ENCODE results near the gene BST2.

BST2 gene

DNA sequence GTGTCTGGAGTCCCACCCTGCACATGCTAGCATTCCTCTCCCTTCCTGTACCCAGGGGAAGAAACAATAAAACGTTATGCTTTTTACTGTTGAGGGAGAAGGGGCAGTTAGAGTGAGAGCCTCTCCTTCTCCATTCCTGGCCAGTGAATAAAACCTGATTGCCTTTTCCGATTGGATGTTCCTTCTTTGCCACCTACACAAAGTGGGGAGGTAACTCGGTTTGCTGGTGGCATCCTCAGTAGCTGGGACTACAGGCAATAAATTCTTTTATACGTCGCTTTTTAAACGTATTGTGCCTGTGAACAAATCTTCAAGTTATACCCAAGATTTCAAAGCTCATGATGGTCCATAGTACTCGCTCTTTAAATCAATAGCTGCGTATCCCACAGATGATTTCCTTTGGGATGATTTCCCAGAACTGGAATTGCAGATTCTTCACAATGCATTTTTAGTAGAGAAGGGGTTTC, 13.8 kb upstream of the BST2 start:
- DNase-seq = no peak

- DNase-seq = no peak
Observed at GRCh38 chr19:17418710-17419109, 13.3 kb upstream of the BST2 start.

DNA sequence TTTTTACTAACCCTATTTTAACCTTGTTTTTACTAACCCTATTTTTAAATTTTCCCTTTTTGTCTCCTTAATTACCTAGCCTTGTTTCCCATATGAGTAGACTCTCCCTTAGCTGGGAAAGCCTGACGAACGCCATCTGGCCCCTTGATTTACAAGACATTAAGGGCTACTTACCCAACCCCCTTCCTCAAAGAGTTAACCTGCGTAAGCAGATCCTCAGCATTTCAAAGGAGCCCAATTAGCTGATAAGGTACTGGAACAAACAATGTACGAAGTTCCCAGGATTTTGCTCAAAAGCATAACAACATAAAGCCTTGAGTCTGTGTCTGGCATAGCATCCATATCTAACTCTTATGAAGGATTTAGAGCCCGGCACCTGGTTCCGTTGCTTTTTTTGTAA, 9.7 kb upstream of the BST2 start:
- DNase-seq = no peak

DNA sequence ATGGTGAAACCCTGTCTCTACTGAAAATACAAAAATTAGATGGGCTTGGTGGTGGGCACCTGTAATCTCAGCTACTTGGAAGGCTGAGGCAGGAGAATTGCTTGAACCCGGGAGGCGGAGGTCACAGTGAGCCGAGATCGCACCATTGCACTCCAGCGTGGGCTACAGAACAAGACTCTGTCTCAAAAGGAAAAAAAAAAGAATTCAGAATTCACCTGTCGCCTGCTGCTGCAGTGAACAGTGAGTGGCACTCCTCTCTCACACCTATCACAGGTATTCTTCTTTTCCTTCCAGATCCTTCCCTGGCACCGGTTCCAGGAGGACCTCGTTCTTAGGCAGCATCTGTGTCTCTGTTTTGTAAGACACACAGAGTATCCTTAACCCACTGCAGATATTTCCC, 8.7 kb upstream of the BST2 start:
- no peak for DNase-seq

- no peak for DNase-seq
Observed at GRCh38 chr19:17411801-17412200, 6.4 kb upstream of the BST2 start.

GRCh38 chr19:17409990-17410389, 4.6 kb upstream of the BST2 start:
- DNase-seq = no peak

DNA sequence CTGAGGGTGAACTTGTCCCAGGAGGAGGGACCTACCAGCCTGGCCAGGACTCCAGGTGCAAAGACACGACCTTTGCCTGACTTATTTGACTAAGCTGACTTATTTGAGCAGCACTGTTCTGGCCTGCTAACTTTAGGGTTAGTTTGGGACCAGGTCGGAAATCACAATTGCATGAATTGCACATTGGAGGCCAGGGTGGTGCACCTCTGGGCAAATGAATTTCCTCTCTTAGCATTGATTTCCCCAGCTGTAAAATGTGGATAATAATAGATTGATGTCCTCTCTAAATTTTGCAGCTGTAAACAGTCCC, 1.4 kb upstream of the BST2 start:
- no peak for DNase-seq

DNA sequence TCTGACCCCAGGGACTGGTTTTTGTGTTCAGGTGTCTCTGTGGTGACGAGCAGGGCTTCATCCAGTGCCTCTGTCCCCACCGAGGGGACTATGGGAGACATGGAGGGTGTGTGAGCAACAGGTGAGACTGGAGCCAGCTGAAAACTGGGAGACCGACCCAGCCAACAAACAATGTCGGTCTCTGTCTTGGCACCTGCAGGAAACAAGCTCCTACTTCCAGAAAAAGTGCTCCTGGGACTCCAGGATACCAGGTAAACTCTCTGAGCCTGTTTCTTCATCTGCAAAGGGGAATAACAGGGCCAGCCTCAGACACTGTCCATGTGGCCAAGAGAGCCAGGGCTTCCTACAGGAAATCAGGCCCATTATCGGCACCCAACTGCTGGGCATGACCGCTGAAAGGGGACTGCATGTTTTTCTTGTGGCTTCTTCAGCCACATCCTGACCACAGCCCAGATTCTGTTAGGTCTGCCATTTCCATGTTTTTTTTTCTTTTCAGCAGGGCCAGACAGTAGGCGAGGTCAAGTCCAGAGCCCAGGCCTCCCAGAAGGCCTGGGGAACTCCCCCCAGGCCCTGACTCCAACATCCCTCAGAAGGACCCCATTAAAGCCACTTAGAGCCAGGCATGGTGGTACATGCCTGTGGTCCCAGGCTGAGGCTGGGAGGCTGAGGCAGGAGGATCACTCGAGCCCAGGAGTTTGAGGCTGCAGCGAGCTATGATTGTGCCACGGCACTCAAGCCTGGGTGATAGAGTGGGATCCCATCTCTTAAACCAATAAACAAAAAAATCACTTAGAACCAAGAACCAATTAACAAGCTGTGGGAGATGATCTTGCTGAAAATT, 836 bp upstream of the BST2 start:
- no peak for DNase-seq

GRCh38 chr19:17404621-17405249, 695 bp downstream of the BST2 start:
- no peak for DNase-seq

GRCh38 chr19:17404015-17404414, 1.4 kb downstream of the BST2 start:
- DNase-seq = no peak

DNA sequence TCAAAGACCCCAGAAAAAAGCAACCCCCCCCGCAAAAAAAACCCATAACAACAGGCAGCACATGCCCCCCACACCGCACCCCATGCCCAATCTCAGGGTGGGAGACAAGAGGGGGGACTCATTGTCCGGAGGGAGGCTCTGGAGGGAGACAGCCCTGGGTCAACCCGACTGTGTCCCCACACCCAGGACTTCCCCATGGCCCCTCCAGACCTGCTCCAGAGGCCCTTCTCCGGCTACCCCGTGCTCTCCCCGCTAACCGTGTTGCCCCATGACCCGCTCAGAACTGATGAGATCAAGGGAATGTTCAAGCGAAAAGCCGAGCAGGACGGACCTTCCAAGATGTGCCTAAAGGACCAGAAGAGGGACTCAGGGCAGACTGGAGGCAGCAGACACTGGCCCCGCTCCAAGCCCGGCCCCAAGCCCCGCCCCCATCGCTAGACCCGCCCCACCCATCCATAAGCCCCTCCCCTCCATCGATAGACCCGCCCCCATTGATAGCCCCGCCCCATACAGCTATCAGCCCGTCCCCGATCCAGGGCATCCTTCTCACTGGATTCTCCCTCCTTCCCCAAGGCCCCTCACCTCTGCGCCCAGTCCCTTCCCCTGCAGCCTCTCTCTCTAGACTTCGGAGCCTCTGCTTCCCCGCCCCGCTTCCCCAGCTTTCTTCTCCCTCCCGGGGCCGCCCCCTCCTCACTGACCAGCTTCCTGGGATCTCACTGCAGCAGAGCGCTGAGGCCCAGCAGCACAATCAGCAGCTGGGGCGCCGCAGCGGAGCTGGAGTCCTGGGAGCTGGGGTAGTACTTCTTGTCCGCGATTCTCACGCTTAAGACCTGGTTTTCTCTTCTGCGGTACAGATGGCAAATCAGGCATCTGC, 2.2 kb downstream of the BST2 start:
- DNase-seq = no peak

DNA sequence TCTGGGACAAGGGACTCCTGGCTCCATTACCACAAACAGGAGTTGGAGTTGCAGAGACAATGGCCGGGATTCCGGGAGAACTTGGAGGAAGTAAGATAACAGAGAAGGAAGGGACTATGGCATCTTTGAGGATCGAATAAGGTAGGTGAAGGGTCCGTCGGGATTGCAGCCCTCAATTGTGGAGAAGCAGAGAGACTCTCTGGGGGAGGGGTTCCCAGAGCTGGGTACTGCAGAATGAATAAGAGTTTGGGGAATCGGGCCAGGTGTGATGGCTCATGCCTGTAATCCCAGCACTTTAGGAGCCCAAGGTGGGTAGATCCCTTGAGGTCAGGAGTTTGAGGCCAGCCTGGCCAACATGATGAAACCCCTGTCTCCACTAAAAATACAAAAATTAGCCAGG, 3.8 kb downstream of the BST2 start:
- no peak for DNase-seq

- DNase-seq = no peak
Observed at GRCh38 chr19:17398902-17399527, 6.4 kb downstream of the BST2 start.

DNA sequence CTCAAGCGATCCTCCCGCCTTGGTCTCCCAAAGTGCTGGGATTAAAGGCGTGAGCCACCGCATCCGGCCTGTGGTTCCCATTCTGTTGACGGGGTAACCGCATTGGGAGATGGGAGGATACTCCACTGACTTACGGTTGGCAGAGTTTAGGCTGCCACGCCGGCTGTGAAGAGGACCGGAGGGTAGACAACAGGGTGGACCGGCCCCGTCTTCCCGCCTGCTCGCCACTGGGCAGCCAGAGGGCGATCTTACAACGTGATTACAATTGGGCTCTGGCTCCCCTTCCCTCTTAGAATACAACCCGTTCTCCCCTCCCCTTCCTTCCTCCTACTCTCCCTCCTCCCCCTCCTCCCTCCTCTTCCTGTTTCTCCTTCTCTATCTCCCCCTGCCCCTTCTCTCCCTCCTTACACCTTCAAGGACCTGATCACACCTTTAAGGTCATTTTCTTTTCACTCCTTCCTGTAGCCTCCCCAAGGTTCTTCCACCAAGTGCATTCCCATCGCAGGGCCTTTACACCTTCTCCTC, 10.5 kb downstream of the BST2 start:
- DNase-seq = no peak

GRCh38 chr19:17393914-17394313, 11.5 kb downstream of the BST2 start, which contains the start of gene CCDC194:
CCDC194 (minus strand) TSS chr19:17394196; CDS start chr19:17394158, 38 bp downstream.
- DNase-seq = no peak

DNA sequence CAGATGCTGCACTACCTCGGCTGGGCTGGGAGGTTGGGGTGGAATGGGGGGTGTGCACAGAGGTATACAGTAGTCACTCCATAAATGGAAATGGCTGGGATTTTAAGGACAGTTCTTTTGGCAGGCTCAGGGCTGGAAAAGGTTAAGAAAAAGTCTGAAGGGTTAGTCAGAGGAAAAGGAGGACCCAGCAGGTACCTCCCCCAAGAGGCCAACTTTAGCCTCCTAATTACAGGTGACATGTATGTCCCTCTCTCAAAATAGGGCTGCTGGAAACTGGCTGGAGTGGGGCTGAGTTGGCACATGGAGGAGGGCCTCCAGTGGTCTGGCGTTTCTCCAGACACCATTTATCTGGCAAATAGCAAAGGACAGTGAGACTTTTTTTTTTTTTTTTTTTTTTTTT, 12.4 kb downstream of the BST2 start:
- DNase-seq = no peak

DNA sequence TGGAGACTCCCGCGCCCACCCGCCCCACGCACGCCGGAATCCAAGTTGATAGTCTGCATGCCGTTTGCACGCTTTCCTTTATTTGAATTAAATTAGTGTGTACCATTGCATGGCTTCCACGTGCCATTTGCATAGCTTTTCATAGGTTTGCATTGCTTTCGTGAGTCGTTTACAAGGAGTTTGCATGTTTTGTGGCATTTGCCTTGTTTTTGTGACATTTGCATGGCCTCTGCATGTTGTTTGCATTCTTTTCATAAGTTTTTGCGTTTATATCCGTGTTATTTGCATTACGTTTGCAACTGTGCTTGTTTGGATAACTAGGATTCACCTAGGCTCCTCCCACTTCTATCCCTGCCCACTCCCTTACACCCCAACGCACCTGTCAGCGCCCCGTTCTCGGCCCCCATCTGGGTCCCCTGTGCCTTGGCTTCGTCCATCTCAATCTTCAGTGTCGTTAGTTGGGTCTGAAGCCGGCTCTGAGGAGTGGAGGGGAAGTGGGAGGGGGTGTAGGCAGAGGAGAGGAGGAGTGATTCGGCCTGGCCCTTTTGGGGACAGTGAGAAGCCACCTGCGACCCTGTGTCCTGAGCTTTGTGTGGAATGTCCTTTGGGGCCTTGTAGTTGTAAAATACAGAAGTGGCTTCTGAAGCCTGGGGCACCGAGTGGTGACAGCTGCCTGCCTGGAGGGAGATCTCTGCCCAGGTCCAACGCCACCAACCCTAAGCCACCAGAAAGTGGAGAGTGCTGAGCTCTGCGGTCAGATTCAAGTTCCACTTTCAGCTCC, 13.9 kb downstream of the BST2 start:
- DNase-seq = no peak

DNA sequence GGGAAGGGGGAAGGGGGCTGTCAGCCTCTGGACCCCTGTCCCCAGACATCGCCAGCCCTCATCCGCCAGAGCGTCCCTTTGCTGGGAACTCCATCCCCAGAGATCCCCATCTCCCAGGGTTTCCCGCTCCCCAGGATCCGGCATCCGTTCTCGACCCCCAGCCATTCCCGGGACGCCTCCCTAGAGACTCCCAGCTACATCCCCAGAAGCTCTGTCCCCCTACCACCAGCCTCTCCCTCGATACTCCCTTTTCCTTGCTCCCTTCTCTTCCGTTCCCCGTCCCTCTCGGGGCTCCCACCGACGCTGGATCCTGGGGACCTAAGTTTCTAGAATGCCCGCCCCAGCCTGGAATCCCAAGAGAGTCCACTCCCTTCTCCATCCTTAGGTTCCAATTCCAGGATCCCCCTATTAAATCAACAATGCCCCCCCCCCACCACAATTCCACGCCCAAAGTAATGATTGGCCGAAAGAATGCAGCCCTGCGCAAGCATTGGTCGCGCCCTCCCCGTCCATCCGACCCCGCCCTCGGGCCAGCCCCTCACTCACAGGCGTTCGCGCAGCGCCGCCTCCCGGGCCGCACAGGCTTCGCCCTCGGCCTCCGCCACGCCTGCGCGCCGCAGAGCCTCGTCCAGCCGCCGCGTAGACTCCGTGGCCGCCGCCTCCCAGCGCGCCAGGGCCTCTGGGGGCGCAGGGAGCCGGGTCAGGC, 14.6 kb downstream of the BST2 start:
- DNase-seq = peak; percentile 92

- no peak for DNase-seq
Observed at GRCh38 chr19:17389957-17390664, 15.3 kb downstream of the BST2 start.

DNA sequence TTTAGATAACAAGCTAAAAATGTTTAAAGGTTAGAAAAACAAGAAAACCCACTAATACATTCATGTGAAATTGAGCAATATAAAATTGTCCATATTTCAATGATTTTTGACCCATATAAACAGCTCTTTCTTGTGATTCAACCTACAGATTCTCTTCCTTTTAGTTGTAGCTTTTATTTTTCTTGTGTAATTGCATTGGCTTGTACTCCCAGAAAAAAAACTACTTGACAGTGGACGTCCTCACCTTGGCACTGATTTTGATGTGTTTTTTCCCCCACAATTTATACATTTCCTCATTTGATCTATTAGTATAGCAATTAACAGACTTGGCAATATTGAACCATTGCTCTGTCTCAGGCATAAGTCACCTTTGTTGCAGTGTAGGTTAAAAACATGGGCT, 16.1 kb downstream of the BST2 start:
- DNase-seq = no peak
